ENCODE data around the gene RNASE4.

Gene RNASE4

GRCh38 chr14:20746566-20746965, 62.2 kb downstream of the RNASE4 start:
- no peak for DNase-seq

- DNase-seq, result no peak
These were observed 64.1 kb downstream of the RNASE4 start for GRCh38 chr14:20748439-20748838.

- no peak for DNase-seq
These were observed 65.8 kb downstream of the RNASE4 start for GRCh38 chr14:20750194-20750593.
